Measurements from ENCODE around the gene CSNK1A1L.

- TF ChIP-seq NFIC (IDR thresholded peaks at IDR 0.05; ENCODE audit: low read depth, low read length) (no peak), EP300 (IDR thresholded peaks at IDR 0.05; ENCODE audit: borderline replicate concordance in 1 of 2, control insufficient read depth in 1 of 2, low read depth in 2 of 2, low read length in 2 of 2) (no peak), TCF7 (IDR thresholded peaks at IDR 0.05; ENCODE audit: borderline replicate concordance) (no peak)
Measured at GRCh38 chr13:37142877-37143276, 37.4 kb upstream of the CSNK1A1L start.
